ENCODE data around the gene RAP1GAP. TPM values are rescaled to one million over a fixed set of nuclear protein-coding genes. Genes with fewer than 3 reads are reported as not detected.
"Not testable (repeated sequence)": the region's sequence is repeated elsewhere in the genome, so short reads cannot be mapped to it uniquely, and the experiment has no call there.

Gene RAP1GAP
- total and polyA plus RNA-seq, 2 donors, result 2.1 to 4.0 TPM

GRCh38 chr1:21691739-21692138 is 22.6 kb upstream of the RAP1GAP start:
- no peak for DNase-seq (ENCODE audit: extremely low spot score)
- Histone ChIP-seq H3K36me3 (ENCODE audit: insufficient read depth) (no peaks in the 10 kb centered on the region), H3K4me1 (ENCODE audit: insufficient read depth) (no peaks in the 10 kb centered on the region), H3K27ac (ENCODE audit: low read depth) (no peak overlapping the region), H3K4me3 (ENCODE audit: low read depth, low read length) (no peak overlapping the region)
- 82% methylated on average over 3 of the region's 3 CpGs for whole genome bisulfite sequencing

- no peak for DNase-seq (ENCODE audit: extremely low spot score)
- no peak overlapping the region for H3K4me3 ChIP-seq (ENCODE audit: low read depth, low read length)
- 94% methylated on average over 6 of the region's 6 CpGs for WGBS
- H3K36me3 ChIP-seq (ENCODE audit: insufficient read depth), result no peaks in the 10 kb centered on the region
- no peaks in the 10 kb centered on the region for H3K4me1 ChIP-seq (ENCODE audit: insufficient read depth)
- H3K27ac ChIP-seq (ENCODE audit: low read depth), result no peak overlapping the region
Measured at GRCh38 chr1:21689661-21690372, 20.7 kb upstream of the RAP1GAP start.

DNA sequence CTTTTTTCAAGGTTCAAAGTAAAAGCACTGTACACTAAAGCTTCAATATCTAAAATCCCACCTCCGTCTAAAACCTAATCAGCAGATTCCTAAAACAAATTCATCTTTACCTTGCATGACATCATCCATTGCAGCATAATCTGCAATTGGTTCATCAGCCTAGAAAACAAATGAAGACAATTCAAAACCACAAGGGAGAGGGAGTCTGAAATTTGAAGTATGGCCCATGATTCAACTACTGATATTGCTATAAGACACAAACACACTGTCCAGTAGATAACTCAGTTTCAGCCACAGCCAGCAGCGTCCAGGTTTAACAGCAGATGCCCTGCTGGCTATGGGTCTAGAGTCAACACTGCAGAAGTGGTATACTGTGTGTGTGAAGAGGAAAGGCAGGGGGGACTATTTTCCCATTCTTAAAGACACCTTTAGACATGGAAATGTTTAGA is 17.9 kb upstream of the RAP1GAP start:
- H3K4me1 ChIP-seq (ENCODE audit: insufficient read depth), result no peaks in the 10 kb centered on the region
- H3K4me3 ChIP-seq (ENCODE audit: low read depth, low read length), result no peak overlapping the region
- no peak for DNase-seq (ENCODE audit: extremely low spot score)
- 89% methylated on average over 2 of the region's 2 CpGs for WGBS
- no peaks in the 10 kb centered on the region for H3K36me3 ChIP-seq (ENCODE audit: insufficient read depth)
- H3K27ac ChIP-seq (ENCODE audit: low read depth), result no peak overlapping the region

- H3K27ac ChIP-seq (ENCODE audit: low read depth), result no peak overlapping the region
- H3K36me3 ChIP-seq (ENCODE audit: insufficient read depth), result no peaks in the 10 kb centered on the region
- no peak overlapping the region for H3K4me3 ChIP-seq (ENCODE audit: low read depth, low read length)
- no peaks in the 10 kb centered on the region for H3K4me1 ChIP-seq (ENCODE audit: insufficient read depth)
- WGBS, result 98% methylated on average over 4 of the region's 4 CpGs
- DNase-seq (ENCODE audit: extremely low spot score), result no peak
Measured at GRCh38 chr1:21685946-21686678, 17.0 kb upstream of the RAP1GAP start.

DNA sequence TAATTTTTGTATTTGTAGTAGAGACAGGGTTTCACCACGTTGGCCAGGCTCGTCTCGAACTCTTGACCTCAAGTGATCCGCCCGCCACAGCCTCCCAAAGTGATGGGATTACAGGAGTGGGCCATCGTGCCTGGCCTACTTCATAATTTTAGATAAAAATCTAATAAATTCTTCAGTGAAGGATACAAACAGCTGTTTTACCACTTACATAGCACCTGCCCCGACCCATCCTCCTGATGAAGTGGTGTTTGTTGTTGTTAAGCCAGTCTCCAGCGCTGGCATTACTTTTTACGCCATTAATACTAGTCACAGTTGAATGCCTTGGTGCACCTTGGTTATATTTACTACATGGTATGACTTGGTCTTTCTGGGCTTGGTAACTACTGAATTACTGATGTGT is 12.3 kb upstream of the RAP1GAP start:
- DNase-seq (ENCODE audit: extremely low spot score), result no peak
- no peak overlapping the region for H3K4me3 ChIP-seq (ENCODE audit: low read depth, low read length)
- no peak overlapping the region for H3K27ac ChIP-seq (ENCODE audit: low read depth)
- H3K36me3 ChIP-seq (ENCODE audit: insufficient read depth), result peaks cover 3% of the 10 kb centered on the region
- 76% methylated on average over 9 of the region's 9 CpGs for WGBS
- H3K4me1 ChIP-seq (ENCODE audit: insufficient read depth), result no peaks in the 10 kb centered on the region

GRCh38 chr1:21680918-21681317 is 11.8 kb upstream of the RAP1GAP start:
- no peaks in the 10 kb centered on the region for H3K4me1 ChIP-seq (ENCODE audit: insufficient read depth)
- H3K27ac ChIP-seq (ENCODE audit: low read depth), result no peak overlapping the region
- H3K36me3 ChIP-seq (ENCODE audit: insufficient read depth), result peaks cover 3% of the 10 kb centered on the region
- H3K4me3 ChIP-seq (ENCODE audit: low read depth, low read length), result no peak overlapping the region
- WGBS, result 66% methylated on average over 3 of the region's 3 CpGs
- no peak for DNase-seq (ENCODE audit: extremely low spot score)

DNA sequence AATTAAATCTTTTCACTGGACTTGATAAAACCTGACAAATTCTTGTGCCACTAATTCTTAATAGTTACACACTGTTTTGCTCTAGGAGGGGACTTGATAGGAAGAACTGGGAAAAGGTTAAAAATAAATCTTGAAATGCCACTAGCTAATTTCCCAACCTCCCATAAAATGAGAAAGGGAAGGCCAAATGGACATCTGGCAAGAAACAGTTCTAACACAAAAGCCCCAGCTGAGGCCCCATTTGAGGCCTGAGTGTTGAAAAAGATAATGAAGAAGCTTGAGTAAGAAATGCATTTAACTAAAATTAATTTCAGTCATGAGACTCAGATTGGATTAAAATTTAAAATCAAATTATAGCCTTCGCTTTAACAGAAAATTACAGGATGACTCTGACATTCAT is 11.2 kb upstream of the RAP1GAP start:
- WGBS, result 99% methylated on average over 1 of the region's 1 CpG
- Histone ChIP-seq H3K4me1 (ENCODE audit: insufficient read depth) (no peaks in the 10 kb centered on the region), H3K27ac (ENCODE audit: low read depth) (no peak overlapping the region), H3K36me3 (ENCODE audit: insufficient read depth) (peaks cover 3% of the 10 kb centered on the region), H3K4me3 (ENCODE audit: low read depth, low read length) (no peak overlapping the region)
- no peak for DNase-seq (ENCODE audit: extremely low spot score)

- no peak overlapping the region for H3K27ac ChIP-seq (ENCODE audit: low read depth)
- H3K36me3 ChIP-seq (ENCODE audit: insufficient read depth), result peaks cover 3% of the 10 kb centered on the region
- DNase-seq (ENCODE audit: extremely low spot score), result no peak
- 86% methylated on average over 6 of the region's 6 CpGs for WGBS
- H3K4me3 ChIP-seq (ENCODE audit: low read depth, low read length), result no peak overlapping the region
- no peaks in the 10 kb centered on the region for H3K4me1 ChIP-seq (ENCODE audit: insufficient read depth)
Measured at GRCh38 chr1:21677168-21677567, 8.0 kb upstream of the RAP1GAP start.

GRCh38 chr1:21674957-21675356 is 5.8 kb upstream of the RAP1GAP start:
- Histone ChIP-seq H3K4me3 (ENCODE audit: low read depth, low read length) (no peak overlapping the region), H3K4me1 (ENCODE audit: insufficient read depth) (no peaks in the 10 kb centered on the region), H3K27ac (ENCODE audit: low read depth) (no peak overlapping the region), H3K36me3 (ENCODE audit: insufficient read depth) (peaks cover 3% of the 10 kb centered on the region)
- WGBS, result 74% methylated on average over 10 of the region's 10 CpGs
- no peak for DNase-seq (ENCODE audit: extremely low spot score)

- not testable (repeated sequence) for DNase-seq (ENCODE audit: extremely low spot score); H3K4me3 ChIP-seq (ENCODE audit: low read depth, low read length); H3K36me3 ChIP-seq (ENCODE audit: insufficient read depth); H3K4me1 ChIP-seq (ENCODE audit: insufficient read depth); H3K27ac ChIP-seq (ENCODE audit: low read depth)
- 88% methylated on average over 7 of the region's 7 CpGs for WGBS
Measured at GRCh38 chr1:21673853-21674252, 4.7 kb upstream of the RAP1GAP start.

DNA sequence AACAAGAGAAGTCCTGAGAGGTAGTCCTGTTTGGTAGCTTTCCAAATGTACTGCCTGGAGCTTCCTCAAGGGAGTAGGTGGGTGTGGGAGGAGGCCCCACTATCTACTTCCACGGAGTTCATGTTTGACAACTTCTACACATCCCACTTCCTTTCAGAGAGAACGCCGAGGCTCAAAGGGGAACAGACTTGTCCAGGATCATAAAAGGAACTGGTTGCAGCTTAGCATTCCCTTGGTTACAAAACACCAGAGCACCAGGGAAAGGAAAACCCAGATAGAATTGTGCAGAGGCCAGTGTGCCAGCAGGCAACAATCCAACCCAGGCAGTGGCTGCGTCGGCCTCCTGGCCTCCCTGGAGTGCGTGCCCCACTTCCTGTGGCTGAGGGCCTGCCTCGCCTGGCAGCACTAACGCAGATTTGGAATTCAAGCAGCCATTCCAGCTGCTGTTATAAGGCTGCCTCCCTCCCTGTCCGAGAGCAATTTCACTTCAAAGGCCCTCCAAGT is 4.2 kb upstream of the RAP1GAP start:
- DNase-seq (ENCODE audit: extremely low spot score), result no peak
- Histone ChIP-seq H3K4me3 (ENCODE audit: low read depth, low read length) (no peak overlapping the region), H3K27ac (ENCODE audit: low read depth) (no peak overlapping the region), H3K36me3 (ENCODE audit: insufficient read depth) (no peaks in the 10 kb centered on the region), H3K4me1 (ENCODE audit: insufficient read depth) (peaks cover 3% of the 10 kb centered on the region)
- 19% methylated on average over 9 of the region's 9 CpGs for WGBS

GRCh38 chr1:21672478-21673276 is 3.5 kb upstream of the RAP1GAP start:
- Histone ChIP-seq H3K4me3 (ENCODE audit: low read depth, low read length) (no peak overlapping the region), H3K4me1 (ENCODE audit: insufficient read depth) (peaks cover 3% of the 10 kb centered on the region), H3K36me3 (ENCODE audit: insufficient read depth) (no peaks in the 10 kb centered on the region), H3K27ac (ENCODE audit: low read depth) (no peak overlapping the region)
- WGBS, result 80% methylated on average over 10 of the region's 10 CpGs
- no peak for DNase-seq (ENCODE audit: extremely low spot score)

GRCh38 chr1:21671915-21672314 is 2.8 kb upstream of the RAP1GAP start:
- WGBS, result 26% methylated on average over 6 of the region's 6 CpGs
- Histone ChIP-seq H3K4me1 (ENCODE audit: insufficient read depth) (peaks cover 3% of the 10 kb centered on the region), H3K27ac (ENCODE audit: low read depth) (no peak overlapping the region), H3K4me3 (ENCODE audit: low read depth, low read length) (no peak overlapping the region), H3K36me3 (ENCODE audit: insufficient read depth) (no peaks in the 10 kb centered on the region)
- no peak for DNase-seq (ENCODE audit: extremely low spot score)
